Choroid plexus epithelial cell (primary cell): ENCODE results near the gene ELK4.

Source experiments
- DNase-seq: peaks from one replicate; pipeline ENCODE4 v3.0.0-alpha.2; 2010; ENCODE audit warnings: low read depth
- H3K4me3 ChIP-seq: 2 replicates; pipeline ENCODE4 v1.5.1; 2011; ENCODE audit warnings: low read depth, mild to moderate bottlenecking, control low read depth, low read length, moderate library complexity
- CTCF ChIP-seq: conservative IDR thresholded peaks from 2 replicates; pipeline ENCODE4 v1.5.1; 2011; ENCODE audit warnings: low read depth, mild to moderate bottlenecking, control low read depth, inconsistent platforms, low read length, moderate library complexity

Gene ELK4

DNA sequence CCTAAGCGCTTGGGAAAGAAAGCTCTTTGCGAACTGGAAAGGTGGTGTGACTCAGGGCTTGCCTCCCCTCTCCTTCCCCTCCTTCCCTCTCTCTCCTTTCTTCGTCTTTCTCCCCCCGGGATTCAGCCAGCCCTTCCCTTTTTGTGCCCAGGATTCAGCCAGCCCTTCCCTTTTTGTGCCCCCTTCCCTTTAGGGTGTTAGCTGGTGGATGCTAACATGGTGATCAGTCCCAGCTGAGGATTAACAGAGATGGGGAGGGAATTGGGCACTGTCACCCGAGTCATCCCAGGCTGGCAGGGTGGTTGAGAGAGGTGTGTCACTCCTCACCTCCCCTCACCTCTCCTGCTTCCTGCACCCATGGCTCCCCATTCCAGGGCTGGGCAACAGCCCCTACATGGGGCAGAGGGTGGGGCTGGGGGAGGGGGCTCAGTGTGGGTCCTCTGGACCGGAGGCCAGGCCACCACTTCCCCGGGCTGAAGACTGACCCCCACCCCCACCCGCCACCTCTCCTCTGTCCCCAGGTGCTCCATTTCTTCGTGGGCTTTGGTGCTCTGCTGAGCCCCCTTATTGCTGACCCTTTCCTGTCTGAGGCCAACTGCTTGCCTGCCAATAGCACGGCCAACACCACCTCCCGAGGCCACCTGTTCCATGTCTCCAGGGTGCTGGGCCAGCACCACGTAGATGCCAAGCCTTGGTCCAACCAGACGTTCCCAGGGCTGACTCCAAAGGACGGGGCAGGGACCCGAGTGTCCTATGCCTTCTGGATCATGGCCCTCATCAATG, 51.5 kb downstream of the ELK4 start:
- DNase-seq: no peak
- TF ChIP-seq CTCF: no peak
- H3K4me3 ChIP-seq: no peak overlapping the region

GRCh38 chr1:205579711-205580110, 52.1 kb downstream of the ELK4 start:
- no peak for TF ChIP-seq CTCF
- no peak for DNase-seq
- no peak overlapping the region for H3K4me3 ChIP-seq

- DNase-seq: no peak
- no peak for TF ChIP-seq CTCF
- no peak overlapping the region for H3K4me3 ChIP-seq
Measured at GRCh38 chr1:205578780-205579571, 52.8 kb downstream of the ELK4 start.

- DNase-seq: no peak
- TF ChIP-seq CTCF: no peak
- no peak overlapping the region for H3K4me3 ChIP-seq
Measured at GRCh38 chr1:205577874-205578658, 53.7 kb downstream of the ELK4 start.

GRCh38 chr1:205576805-205577761, 54.7 kb downstream of the ELK4 start:
- H3K4me3 ChIP-seq: no peak overlapping the region
- no peak for DNase-seq
- TF ChIP-seq CTCF: no peak

DNA sequence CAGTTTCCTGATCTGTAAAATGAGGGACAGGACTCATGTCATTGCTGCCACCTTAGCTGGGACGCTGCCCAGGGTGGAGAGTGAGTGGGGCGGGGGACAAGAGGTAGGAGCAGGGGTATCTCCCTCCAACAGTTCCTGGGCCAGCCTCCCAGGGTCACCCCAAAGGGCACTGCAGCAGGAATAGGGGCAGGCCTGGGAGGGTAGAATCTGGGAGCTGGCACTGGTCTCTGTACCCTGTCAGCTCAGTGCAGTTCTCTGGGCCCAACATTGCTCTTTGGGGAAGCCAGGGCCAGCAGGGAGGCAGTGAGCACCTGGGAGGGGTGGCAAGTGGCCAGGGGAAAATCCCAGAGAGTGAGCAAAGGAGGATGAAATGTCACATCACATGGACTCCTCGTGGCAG, 55.8 kb downstream of the ELK4 start:
- no peak overlapping the region for H3K4me3 ChIP-seq
- no peak for DNase-seq
- TF ChIP-seq CTCF: no peak
